Hindlimb muscle (tissue), 1 donor: ENCODE results near the gene RFTN2. TPM values are rescaled to one million over a fixed set of nuclear protein-coding genes. Genes with fewer than 3 reads are reported as not detected.
"Not testable (repeated sequence)": the region's sequence is repeated elsewhere in the genome, so short reads cannot be mapped to it uniquely, and the experiment has no call there.

ENCODE experiments used
- DNase-seq: peaks from one replicate; pipeline ENCODE4 v3.0.0-alpha.2; 2013
- polyA plus RNA-seq: library from polyadenylated mRNA; unstranded; fragments of 120-200 nt; gene quantifications from one replicate; pipeline ENCODE4 v1.2.1, GENCODE V29; 2013; ENCODE audit not compliant: insufficient read length

Gene RFTN2
- polyA plus RNA-seq, 1 donor, result 13.2 TPM

DNA sequence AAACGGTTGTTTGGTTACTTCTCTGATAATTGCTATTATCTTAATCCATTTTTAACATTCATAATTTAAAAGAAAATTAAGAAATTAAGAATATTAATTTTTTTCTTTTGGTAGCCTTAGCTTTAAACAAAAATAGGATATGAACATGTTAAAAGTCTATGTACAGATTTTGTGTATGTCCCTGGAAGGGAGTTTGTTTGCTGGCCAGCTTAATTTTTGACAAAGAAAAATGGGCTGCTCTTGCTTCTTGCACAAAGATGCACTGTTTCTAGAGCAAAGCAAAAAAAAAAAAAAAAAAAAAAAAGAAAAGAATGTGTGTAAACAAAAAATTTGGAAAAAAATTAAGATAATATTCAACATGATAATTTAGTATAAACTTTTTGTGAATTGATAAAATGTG is 1.3 kb downstream of the RFTN2 start:
- peak; percentile 19 for DNase-seq

DNA sequence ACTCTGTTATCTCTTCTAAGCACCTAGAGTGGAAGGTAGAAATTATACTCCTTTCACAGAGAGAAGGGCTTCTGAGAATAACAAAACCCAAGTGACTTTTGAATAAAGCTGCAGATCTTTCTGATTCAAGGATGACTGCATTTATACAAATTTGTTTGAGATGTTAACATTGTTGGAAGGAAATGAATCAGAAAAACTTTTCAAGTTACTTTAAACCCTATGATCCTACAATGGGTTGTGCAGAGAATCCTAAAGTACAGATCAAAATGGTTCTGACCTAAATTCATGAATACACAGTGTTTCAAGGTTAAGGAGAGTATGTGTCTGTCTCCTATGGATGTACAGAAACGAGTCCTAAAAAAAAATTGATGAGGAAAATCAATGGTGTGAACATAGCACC is 1.8 kb downstream of the RFTN2 start:
- DNase-seq, result peak; percentile 12

DNA sequence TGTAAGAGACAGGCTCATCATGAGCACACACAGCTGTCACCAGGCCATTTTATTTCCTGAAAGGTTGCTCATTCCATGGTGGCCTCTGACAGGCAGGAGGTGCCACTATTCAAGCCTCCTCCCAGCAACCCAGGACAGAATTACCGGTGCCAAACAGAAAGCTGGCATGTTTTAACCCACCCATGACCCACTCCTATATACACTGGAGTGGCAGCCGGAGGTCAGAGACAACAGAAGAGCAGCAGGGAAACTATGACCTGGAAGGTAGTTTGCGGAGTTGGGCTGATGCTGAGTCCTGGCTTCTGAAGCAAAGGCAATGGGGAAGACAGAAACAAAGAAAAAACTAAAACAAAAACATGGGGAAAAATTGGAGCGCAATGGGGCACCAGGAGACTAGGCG is 2.3 kb downstream of the RFTN2 start:
- peak; percentile 9 for DNase-seq

DNA sequence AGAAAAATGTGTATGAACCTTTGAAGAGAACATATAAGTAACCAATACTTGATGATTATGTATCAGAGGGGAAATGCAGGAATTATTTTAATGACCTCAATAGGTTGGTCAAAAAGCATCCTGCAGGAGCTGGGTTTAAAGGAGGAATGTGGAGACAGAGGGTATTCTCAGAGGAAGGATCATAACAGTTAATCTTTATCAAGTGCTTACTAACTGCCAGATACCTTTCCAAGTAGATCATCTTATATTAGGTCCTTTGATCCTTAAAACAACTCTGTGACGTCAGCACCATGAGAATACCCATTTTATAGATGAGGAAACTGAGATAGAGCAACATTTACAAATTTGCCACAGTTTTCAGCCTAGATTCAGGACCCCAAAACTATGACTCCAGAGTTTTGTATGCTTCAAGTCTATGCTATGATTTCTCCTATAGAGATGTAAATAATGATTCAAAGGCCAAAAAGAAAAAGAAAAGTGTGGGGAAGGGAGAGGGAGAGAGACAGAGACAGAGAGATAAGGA is 3.0 kb downstream of the RFTN2 start:
- DNase-seq, result no peak

DNA sequence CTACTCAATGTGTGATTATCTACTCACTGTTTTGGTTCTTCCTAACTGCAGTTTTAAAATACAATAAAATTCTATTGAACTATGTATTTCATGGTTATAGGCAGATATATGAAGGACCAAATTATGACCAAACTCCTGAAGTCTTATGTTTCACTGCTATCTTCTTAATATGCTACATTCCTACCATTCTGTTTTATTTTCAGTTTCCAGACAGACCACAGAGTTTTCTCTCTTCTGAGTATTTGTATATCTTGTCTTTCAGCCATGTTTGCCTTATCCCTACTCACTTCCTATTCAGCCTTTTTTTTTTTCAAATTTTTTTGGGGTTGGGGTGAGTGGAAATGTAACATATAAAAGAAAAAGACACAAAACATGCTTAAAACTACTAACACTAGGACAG is 6.3 kb downstream of the RFTN2 start:
- no peak for DNase-seq

DNA sequence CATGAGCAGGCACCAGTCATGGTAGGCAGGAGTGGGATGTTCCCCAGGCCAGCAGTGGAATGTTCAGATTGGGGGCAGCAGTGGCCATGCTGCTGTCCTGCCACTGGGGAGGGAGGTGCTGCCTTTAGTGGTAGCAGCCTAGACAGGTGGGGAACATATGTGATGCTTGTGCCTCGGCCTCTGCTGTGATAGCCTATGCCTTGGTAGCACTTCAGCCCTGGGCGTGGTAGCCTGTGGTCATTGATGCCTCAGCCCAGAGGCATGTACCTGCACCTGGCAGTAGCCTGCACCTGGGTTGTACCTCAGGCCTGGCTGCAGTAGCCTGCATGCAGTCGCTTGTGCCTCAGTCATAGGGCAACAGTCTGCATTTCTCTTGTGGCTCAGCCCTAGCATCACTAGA is 7.1 kb downstream of the RFTN2 start:
- DNase-seq, result no peak

DNA sequence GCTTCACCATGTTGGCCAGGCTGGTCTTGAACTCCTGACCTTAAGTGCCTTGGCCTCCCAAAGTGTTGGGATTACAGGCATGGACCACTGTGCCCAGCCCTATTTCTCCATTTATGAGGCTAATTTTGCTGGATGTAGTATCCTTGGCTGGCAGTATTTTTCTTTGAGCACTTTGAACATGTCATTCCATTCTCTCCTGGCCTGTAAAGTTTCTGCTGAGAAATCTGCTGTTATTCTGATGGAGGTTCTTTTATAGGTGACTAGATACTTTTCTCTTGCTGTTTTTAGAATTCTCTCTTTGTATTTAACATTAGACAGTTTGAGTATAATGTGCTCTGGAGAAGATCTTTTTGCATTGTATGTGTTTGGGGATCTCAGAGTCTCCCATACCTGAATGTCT is 9.1 kb downstream of the RFTN2 start:
- no peak for DNase-seq

DNA sequence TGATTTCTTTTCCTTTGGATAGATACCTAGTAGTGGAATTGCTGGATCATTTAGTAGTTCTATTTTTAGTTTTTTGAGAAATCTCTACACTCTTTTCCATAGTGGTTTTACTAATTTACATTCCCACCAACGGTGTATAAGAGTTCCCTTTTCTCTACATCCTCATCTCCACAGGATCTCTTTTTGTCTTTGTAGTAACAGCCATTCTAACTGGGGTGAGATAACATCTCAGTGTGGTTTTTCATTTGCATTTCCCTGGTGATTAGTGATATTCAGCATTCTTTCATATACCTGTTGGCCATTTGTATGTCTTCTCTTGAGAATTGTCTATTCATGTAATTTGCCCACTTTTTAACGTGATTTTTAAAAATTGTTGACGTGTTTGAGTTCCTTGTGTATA is 13.8 kb downstream of the RFTN2 start:
- no peak for DNase-seq

DNA sequence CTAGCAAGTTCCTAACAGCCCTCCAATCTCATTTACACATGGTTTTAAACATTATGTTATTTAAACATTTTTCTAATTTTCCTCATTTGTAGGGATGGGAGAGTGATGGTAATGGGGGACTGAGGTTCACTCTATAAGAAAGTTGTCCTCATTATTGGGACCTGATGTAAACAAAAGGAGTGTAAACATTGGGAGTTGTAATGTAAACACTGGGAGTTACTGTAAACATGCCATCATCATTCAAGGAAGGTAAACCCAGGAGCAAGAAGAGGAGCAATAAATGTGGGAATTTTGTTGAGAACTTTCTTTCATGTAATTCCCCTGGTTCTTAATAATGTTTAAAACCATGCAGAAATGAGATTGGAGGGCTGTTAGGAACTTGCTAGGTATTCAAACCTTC is 17.8 kb downstream of the RFTN2 start:
- no peak for DNase-seq

DNA sequence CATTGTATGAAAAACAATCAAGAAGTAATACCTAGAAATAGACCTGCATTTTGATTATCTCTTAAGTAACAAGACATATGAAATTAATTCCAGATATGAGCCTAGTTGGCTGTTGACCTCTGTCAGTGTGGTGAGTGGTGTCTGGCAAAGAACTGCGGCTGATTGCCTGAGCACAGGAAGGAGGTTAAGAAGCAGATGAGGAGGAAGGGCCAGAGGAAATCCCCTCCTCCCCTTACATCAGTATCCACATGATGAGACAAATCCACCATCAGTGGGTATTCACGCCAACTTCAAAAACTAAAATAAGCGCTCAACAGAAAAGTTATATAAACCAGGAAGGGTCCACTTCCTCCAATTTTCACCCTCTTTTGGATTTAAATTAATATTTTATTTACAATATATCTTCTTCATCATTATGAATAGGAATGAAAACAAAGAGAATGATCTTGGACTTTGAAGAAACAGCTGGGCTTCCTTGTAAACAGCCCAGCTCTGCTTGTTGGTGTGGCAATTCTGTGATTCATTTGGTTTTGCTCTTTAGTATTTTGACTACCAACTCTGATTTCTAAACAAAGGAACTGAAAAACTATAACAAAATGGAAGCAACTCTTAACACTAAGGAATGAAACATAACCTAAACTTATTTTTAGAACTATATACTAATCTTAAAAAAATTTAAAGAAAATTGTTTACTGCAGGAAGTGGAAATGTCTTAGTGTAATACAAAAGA is 27.3 kb downstream of the RFTN2 start:
- DNase-seq, result no peak

DNA sequence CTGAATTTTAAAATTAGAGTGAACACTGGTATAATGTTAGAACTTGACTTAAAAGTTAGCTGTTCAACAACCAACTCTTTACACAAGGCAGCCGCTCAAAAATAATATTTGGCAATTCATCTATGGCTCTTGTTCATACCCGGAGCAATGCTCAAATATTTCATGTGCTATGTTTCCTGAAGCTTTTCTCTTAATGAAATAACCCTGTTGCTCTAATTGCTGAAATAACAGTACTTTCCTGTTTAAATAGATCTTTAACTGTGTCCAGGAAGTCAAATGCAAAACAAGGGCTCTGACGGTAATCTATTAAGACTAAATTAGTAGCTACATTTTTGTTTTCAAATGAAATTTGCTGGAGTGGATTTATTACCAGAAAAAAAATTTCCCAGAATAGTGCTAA is 33.7 kb downstream of the RFTN2 start:
- DNase-seq, result no peak

DNA sequence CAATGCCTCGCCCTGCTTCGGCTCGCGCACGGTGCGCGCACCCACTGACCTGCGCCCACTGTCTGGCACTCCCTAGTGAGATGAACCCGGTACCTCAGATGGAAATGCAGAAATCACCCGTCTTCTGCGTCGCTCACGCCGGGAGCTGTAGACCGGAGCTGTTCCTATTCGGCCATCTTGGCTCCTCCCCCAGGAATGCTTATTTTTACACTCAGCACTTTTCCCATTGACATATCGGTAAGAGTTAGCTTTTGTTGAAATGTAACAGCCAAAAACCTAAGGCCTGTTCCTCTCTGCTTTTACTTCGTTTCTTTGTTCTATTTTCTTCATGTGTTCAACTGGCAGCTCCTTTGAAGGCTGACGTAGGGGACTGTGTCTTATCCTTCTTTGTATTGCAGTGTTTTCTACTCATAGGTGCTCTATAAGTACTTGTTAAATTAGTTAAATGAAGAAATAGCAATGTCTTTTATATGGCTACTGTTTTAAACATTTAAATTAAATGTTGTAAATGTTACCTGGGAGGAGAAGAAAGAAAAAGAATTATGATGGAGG is 34.7 kb downstream of the RFTN2 start:
- not testable (repeated sequence) for DNase-seq

DNA sequence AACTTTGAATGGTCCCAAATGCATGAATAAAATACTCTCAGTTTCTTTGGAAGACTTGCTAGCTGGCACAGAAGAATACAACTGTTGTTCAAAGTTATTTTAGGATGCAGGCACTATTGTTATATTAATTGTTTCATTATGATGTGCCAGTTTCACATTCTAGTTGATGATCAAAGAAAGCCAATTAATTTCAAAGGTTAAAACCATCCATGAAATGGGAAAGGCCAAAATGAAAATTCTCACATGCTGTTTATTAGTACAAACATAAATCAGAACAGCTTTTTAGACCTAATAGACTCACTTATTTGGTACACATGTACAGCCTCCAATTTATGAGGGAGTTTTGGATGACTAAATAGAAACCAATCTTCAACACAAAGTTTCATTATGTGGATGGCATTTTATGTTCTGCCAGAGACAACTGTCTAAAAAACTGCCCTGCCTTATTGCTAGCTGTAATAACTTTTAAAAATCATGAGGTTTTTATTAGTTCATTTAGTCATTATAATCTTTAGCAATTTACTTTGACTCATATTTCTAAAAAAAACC is 42.2 kb downstream of the RFTN2 start:
- no peak for DNase-seq

DNA sequence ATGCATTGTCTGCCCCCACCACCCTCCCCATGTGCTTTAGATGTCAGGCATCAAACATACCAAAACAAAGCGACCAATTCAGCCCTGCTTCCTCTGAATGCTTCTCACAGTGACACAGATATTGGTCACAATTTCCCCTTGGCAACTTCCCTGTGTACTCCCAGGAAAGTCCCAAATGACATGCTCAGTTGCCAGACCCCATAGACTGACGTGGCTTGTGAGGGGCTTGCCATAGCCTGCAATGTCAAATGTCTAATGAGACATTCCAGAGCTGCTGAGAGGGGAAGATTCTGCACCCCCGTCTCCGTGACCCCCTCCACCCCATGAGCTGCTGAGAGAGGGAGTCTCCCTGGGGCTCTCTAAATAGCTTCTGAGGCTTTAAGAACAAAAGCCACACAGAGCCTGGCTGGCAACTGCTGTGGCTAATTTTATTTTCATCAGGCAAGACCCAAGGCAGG is 47.3 kb downstream of the RFTN2 start:
- DNase-seq, result peak; percentile 6

DNA sequence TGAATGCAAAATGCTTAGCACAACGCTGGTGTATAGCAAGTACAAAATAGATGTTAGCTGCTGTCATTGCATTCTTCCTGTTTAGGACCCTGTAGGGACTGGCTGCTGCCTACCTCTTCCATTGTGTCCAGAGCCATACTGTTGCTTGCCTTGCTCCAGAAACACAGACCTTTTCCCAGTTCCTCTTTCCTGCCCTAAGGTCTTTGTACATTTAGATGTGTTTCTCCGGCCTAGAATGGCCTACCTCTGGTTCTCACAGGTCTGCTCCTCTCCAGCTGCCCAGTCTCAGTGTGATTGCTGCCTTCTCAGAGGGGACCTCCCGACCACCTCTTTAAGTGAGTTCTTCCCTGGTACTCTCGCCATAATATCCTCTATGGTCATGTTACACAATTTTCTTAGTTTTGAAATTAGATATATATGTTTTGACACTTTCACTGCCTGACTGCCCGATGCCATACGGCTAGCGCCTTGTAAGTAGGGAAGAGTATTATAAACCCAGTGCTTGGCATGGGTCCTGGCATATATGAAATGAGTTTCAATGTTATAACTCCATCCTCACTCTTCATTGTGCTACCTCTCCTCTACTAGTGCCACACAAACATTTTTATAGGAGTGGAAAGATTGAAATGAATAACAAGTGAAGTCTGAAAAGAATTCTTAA is 48.3 kb downstream of the RFTN2 start:
- DNase-seq, result no peak

DNA sequence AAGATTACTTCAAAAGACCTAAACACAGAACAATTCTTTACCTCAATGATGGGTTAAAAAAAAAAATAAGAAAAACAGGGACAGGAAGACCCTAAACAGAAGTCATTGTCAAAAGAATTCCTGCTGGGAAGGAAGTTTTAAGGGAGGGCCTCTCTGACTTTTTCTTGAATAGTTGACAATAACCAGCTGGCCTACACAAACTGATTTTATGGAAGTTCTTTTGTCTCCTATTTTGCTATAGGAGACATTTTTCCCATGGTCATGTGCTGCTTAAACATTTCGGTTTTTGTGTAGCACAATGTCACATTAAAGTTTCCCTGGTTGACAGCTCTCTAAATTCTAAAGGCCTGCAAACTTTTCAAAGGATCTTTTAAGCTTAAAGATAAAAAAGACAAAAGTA is 55.3 kb downstream of the RFTN2 start:
- no peak for DNase-seq

DNA sequence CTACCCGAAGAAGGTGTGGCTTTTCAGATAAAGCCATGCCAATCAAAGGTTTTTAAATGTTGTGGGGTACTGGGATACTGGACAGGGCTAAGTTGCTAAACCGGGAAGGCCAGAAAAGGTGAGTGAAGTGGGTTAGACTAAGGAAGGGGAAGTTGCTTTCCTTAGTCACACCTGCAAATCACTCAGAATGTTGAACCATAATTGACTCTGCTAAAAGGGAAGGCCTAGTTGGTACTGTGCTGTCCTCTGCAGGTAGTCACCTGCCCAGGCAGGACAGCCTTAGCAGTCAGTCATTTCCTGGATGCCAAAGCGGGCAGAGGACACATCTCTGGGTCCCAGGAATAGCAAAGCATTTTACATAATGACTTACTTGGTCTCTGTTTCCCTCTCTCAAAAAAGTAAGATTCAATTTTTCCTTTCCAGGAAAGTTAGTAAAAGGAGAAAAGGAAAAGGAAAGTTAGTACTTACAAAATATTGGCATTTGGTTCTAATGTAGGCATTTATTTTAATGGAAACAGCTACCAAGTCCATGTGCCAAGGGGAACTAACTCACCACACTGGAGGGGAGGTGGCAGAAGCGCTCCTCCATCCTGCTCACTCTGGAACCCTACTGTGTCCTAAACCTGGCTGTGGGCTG is 60.3 kb downstream of the RFTN2 start:
- DNase-seq, result no peak

DNA sequence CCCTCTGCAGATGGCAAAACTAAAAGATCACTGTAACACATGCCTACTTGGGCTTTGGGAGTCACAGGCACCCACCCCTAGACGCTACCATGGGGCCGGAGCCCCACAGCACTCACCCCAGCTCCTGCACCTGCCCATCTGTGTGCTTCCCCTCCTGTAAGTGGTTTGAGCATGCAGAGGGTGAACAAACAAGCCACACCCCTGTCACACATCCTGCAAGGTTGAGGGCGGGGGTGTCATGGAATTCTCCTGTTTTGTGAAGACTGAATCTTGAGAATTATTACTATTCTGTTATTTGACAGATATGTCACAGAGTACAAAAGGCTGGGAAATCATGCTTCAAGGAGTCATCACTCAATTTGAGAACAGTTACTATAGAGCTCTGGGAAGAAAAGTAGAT is 60.9 kb downstream of the RFTN2 start:
- no peak for DNase-seq

DNA sequence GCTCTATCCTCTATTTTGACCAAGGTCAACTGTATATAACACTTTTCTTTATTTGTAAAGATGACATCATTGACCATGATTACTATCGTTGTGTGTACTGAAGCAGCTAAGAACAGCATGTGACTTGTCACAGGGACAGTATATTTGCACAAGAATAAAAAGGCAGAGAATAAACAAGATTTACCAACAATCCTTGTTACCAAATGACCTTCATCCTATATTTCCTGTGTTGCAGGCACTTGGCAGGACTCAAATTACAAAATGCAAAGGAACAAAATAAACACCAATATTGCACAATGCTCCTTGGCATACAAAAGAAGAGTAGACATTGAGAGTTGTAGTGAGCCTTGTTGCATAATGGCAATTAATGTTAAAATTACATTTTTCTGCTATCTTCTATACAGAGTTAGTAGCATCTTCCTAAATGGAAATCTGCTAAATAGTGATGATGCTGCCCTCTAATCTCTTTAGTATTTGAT is 61.8 kb downstream of the RFTN2 start:
- no peak for DNase-seq

DNA sequence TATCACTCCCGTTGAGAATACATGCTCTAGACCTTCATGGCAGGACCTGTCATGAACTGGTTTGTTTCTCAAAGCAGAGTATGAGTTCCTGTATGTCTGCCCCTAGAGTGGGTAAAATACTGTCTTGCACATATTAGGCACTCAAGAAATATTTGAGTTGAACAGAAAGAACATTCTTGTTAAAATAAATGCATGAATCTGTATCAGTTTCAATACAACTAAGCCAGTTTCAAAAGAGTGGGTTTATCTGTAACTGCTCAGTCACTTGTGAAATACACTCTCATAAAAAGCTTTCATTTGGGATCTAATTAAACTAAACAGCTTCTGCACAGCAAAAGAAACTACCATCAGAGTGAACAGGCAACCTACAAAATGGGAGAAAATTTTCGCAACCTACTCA is 69.2 kb downstream of the RFTN2 start:
- no peak for DNase-seq

DNA sequence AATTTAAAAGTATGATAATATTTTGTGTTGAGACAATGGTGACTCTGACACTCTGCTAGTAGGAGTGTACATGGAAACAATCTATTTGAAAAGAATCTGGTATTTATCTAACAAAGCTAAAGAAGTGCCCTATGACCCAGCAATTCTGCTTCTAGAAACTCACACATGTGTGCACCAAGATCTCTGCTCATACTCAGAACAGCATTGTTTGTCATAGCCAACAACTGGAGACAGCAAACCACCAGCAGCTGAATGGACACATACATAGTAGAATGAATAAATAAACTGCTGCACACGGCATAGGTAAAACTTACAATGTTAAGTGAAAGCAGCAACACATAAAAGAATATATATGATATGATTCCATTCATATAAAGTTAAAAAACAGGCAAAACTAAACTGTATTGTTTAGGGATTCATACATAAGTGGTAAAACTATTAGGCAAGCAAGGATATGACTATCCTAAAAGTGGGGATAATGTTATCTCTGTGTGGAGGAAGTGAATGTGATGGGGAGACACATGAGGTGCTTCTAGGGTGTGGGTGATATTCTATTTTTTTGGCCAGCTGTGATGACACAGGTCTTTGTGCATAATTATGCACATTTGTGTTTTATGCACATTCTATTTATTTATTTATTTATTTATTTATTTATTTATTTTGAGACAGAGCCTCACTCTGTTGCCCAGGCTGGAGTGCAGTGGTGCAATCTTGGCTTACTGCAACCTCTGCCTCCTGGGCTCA is 71.1 kb downstream of the RFTN2 start:
- no peak for DNase-seq

DNA sequence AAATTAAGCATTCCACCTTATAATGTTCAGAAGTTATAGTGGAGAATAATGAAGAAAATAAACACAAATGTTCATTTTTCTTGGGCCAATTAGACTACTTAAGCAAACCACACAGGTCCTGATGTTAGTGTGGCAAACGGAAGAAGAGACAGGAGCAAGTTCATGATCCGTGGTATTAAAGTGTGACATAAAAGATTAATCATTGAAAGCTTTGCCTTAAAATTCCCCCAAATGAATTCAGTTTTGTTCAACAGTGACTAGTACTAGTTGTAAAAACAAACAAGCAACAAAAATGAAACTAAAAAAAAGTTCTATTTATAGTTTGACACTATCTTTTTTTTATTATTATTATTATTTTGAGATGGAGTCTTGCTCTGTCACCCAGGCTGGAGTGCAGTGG is 73.7 kb downstream of the RFTN2 start:
- no peak for DNase-seq
